IPS-NIHi11 (cell line): ENCODE measurements around the gene SLC19A3.
"Not testable (repeated sequence)": the region's sequence is repeated elsewhere in the genome, so short reads cannot be mapped to it uniquely, and the experiment has no call there.

Experiments
- DNase-seq: peaks from one replicate; pipeline ENCODE4 v3.0.0; 2012; ENCODE audit warnings: mixed read lengths, low spot score

The SLC19A3 gene

DNA sequence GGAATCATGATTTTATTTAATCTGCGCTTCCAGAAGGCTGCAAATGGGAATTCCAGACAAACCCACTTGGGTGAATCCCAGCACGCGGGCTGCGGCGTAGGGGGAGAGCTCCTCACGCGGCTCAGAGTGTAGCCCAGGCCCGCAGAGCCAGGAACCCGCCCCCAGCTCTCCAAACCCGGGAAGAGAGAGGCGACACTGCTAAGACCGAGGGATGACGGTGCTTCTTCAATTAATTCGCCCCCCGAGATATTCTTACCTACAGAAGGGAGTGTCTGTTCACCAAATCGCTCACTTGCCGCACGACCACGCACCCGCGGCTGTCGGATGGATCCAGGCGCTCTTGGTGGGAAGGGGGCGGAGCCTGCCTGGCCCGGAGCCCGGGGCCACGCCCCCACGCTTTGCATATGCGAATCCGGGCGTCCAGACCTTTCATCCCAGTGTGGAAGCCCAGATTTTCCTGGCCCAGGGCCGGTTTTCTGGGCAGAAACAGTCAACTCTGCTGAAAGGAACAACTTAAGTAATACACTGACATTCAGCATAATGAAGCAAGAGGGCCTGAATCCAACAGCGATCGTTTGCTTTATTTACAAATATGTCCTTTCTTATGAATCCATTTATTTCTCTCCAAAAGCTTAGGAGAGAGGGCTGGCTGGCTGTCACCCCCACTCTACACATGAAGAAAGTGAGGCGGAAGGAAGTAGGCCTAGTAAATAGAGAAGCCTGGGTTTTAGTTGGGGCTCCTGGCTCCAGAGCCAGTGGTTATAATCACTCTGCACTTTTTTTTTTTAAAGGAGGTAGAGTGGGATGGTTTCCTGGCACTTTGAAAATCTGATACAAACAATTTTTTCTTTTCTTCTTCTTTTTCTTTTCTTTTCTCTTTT, at the start of gene SLC19A3:
Gene SLC19A3, minus strand, starts transcription at position 342 of the 881 bp plus-strand sequence. CDS start 15,710 bp downstream, outside the sequence.
- DNase-seq, result peak; percentile 95

DNA sequence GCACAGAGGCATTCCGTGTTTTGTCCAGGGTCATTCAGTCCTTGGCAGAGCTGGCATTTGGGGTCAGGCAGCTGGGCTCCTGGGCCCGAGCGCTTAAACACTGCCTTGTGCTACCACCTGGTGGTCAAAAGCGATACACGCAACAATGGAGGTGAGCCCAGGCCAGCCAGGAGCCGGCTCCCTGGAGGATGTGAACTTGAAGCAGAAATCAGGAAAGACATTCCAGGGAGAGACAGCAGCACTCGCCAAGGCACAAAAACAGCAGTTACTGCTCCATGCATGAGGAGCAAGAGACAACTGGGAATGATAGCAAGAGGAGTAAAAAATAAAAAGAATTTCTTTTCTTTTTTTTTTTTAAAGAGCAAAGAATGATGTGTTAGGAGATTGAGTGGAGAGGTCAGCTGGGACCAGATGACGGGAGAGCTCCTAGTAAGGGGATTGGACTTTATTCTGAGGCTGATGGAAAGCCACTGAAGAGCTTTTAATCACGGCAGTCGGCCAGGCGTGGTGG, 48.6 kb upstream of the SLC19A3 start:
- DNase-seq, result peak; percentile 88

DNA sequence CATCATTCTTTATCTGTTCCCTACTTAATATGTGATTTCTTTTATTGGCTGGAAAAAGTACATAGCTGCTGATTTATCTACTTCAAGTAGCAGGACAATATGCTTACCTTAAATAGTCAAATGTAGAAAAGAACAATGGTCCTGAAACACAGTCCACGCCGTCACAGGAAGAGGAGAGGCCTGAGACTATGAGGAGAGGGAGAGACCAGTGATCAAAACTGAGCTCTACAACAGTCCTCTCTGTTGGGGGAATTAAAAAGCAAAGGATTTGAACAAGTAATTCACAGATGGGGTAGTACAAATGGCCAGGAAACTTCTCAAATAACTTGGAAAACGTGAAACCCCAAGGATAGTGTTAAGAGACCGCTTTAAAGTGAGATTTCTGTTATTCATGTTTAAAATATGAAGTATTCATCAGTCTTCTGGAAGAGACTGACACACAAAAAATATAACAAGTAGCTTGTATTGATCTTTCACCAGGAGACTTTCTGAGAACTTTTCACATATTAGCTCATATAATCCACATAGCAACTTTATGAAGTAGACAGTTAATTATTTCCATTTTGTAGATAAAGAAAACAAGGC, 48.1 kb upstream of the SLC19A3 start:
- DNase-seq, result no peak

GRCh38 chr2:227761740-227762476, 44.1 kb upstream of the SLC19A3 start:
- no peak for DNase-seq

DNA sequence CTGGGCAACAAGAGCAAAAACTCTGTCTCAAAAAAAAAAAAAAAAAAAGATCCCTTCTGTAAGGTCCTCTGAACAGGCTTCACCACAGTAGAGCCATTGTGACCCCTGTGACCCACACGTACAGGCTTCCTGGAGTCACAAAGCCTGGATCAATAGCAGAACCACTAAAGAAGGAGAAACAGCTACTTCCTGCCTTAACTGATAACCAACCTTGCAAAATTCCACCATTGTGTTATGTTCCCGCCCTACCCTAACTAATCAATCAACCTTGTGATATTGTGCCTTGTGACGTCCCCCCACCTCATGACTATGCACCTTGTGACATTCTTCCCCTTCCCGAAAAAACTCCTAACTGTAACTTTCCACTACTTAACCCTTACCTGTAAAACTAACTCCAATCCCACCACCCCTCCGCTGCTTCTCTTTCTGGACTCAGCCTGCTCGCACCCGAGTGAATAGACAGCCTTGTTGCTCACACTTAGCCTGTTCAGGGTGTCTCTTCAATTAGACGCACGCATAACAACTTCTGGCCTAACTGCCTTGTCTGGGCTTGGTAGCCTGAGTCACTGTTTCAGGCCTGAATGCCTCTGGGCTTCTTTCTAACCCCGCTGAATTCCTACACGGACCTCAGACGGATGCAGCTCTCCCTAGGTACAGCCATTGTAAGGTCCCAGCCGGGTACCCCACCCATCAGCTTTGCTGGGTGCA, 41.7 kb upstream of the SLC19A3 start:
- DNase-seq, result no peak

DNA sequence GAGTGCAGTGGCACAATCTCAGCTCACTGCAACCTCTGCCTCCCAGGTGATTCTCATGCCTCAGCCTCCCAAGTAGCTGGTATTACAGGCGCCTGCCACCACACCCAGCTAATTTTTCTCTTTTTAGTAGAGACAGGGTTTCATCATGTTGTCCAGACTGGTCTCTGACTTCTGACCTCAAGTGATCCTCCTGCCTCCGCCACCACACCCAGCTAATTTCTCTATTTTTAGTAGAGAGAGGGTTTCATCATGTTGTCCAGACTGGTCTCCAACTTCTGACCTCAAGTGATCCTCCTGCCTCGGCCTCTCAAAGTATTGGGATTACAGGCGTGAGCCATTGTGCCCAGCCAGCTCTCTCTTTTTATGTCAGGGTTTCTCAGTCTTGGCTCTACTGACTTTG, 38.4 kb upstream of the SLC19A3 start:
- DNase-seq, result not testable (repeated sequence)

- peak; percentile 65 for DNase-seq
Measured at GRCh38 chr2:227748079-227748478, 30.3 kb upstream of the SLC19A3 start.

GRCh38 chr2:227745594-227745993, 27.8 kb upstream of the SLC19A3 start, which contains the start of gene SCYGR8:
SCYGR8 (plus strand) TSS chr2:227745894; CDS start chr2:227745894, 0 bp downstream.
- DNase-seq, result no peak

DNA sequence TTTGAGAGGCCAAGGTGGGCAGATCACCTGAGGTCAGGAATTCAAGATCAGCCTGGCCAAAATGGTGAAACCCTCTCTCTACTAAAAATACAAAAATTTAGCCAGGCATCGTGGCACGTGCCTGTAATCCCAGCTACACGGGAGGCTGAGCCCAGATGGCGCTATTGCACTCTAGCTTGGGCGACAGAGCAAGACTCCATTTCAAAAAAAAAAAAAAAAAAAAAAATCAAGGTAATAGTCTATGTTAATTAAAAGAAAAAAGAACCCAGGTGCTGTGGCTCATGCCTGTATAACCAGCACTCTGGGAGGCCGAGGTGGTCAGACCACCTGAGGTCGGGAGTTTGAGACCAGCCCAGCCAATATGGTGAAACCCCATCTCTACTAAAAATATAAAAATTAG, 22.9 kb upstream of the SLC19A3 start:
- DNase-seq, result not testable (repeated sequence)

DNA sequence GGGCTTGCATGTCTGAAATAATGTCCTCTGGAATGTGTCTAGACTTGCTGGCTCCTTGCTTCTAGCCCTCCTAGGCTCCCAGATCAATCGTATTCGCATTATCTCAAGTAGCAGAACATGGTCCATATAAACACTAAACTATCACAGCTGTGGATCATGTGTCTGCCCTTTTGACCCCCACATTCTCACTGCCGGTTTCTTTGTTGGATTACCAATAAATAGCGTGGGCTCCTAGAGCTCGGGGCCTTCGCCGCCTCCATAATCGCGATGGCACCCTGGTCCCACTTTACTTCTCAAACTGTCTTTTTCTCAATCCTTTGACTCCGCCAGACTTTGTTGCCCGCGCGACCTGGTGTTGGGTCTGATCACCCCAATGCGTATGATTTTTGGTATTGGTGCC, 21.5 kb upstream of the SLC19A3 start:
- no peak for DNase-seq

DNA sequence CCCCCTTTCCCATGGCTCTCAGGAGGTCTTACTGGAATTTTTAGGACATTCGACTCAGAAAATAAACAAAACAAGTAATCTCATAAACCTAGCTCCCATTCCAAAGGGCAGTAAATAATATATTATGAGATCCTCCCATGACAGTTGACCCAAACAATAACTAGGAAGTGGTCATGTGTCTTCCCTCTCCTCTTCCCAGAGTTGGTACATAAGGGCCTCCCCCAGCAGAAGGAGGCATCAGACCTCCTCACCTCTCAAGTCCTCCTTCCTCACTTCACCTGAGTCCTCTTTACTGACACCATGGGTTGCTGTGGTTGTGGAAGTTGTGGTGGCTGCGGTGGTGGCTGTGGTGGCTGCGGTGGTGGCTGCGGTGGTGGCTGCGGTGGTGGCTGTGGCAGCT, 10.2 kb upstream of the SLC19A3 start, which contains the start of gene SCYGR7:
Gene SCYGR7, plus strand, starts transcription at position 301 of the 400 bp plus-strand sequence. Its CDS starts 0 bp downstream, at position 301.
- no peak for DNase-seq

DNA sequence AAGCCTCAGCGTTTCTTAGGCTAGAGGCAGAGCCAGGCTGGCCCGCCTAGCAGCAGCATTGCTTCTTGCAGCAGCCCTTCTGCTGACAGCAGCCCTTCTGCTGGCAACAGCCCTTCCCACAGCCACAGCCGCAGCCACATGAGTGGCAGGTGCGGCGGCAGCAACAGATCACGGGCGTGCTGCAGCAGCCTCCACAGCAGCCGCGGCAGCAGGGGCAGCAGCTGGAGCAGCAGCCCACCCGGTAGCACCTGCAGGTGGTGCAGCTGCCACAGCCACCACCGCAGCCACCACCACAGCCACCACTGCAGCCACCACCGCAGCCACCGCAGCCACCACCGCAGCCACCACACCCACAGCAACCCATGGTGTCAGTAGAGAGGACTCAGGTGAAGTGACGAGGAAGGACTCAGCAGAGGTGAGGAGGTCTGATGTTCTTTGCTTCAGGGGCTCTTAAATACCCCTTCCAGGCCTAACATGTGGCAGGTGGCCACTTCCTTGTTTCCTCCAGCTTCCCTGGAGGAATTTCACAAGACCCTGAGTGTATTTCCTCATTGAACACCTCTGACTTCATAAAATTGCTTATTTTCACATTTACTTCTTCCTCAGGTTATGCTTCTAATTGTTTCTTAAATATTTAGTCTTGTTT, 6.7 kb upstream of the SLC19A3 start, which contains the start of gene SCYGR6:
Gene SCYGR6, minus strand, starts transcription at position 364 of the 646 bp plus-strand sequence. Its CDS starts 0 bp downstream, at position 364.
- DNase-seq, result no peak

DNA sequence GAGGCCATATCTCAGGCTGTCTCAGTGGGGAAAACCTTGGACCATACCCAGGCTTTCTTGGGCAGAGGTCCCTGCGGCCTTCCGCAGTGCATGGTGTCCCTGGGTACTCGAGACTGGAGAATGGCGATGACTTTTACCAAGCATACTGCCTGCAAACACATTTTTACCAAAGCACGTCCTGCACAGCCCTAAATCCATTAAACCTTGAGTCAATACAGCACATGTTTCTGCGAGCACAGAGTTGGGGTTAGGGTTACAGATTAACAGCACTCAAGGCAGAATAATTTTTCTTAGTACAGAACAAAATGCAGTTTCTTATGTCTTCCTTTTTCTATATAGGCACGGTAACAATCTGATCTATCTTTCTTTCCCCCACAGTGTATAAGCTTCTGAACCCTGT, 5.0 kb upstream of the SLC19A3 start:
- not testable (repeated sequence) for DNase-seq

GRCh38 chr2:227720680-227721079, 2.9 kb upstream of the SLC19A3 start:
- DNase-seq, result no peak

DNA sequence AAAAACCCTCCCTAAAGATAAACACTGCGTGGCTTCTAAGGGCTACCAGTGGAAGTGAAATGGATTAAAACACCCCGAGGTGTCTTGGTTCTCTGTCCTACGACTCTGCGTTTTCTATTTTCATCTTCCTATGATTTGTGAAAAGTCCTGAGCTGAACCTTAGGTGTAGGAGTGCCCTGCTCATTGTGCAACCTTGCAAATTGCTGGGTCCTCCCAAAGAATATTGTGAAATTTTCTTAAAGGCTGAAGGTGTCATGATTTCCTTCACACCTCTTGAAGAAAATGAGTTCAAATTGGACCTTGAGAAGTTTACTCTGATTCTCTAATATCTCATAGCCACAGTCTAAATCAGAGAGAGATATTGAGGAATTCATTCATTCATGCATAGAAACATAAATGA, 1.8 kb upstream of the SLC19A3 start:
- DNase-seq, result no peak

DNA sequence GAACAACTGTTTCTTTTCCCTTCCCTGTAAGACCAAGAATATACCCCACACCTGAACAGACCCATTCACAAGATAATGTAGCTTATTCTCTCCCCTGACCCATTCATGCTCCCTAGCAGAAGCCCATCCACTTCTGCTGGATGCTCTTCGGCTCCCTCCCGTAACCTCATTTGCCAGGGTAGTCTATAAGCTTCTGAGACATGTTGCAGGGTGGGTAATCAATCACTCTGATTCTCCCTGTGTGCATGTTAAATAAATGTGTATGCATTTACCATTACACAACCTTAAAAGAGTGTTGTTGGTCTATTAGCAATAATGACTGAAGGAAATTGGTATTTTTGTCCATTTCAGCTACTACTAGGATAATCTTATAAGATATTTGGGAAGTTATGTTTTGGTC, 1.3 kb downstream of the SLC19A3 start:
- DNase-seq, result no peak

- DNase-seq, result no peak
Measured at GRCh38 chr2:227713291-227713690, 4.5 kb downstream of the SLC19A3 start.

DNA sequence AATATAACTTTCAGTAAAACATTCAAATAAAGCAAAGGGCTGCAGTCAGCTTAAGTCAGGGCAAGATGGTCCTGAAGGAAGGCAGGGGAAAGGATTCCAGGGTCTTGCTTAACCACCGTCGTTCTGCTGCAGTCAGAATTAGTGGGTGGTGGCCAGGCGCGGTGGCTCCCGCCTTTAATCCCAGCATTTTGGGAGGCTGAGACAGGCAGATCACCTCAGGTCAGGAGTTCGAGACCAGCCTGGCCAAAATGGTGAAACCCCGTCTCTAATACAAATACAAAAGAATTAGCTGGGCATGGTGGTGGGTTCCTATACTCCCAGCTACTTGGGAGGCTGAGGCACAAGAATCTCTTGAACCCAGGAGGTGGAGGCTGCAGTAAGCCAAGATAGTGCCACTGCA, 6.8 kb downstream of the SLC19A3 start:
- DNase-seq, result no peak

- DNase-seq, result no peak
Measured at GRCh38 chr2:227707390-227707789, 10.4 kb downstream of the SLC19A3 start.

- DNase-seq, result no peak
Measured at GRCh38 chr2:227706859-227707258, 11.0 kb downstream of the SLC19A3 start.

DNA sequence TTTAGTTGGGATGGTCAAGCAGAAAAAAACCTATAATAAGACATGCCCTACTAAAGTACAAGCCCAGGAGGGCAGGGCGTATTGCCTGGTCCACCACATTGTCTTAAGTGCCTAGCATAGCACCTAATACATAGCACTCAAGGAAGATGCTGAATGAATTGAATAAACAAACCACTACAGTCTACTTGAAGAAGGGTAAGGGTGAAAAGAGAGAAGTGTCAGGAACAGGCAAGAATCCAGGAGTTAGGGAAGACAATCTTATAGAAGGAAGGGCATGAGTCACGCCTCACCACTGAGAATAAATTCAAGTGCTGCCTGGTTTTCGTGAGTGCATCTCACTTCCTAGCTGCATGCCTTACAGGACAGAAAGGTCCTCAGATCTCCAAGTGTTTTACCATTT, 13.9 kb downstream of the SLC19A3 start:
- no peak for DNase-seq
